ENCODE data around the gene ACVR1. TPM values are rescaled to one million over a fixed set of nuclear protein-coding genes. Genes with fewer than 3 reads are reported as not detected.

The ACVR1 gene
- total and polyA plus RNA-seq, 3 donors from 2014 or later: 10.3 to 15.3 (median 14.9) TPM

GRCh38 chr2:157897106-157897971, 21.2 kb upstream of the ACVR1 start:
- no peaks in the 10 kb centered on the region for H3K4me1 ChIP-seq
- no peaks in the 10 kb centered on the region for H3K27me3 ChIP-seq
- no peak for TF ChIP-seq CTCF (IDR thresholded peaks at IDR 0.05)
- TF ChIP-seq POLR2A (IDR thresholded peaks at IDR 0.05): no peak
- DNase-seq: no peak
- intact Hi-C loops (cut with DNase I; ENCODE audit: low total_unique reads): no loop called here
- H3K9me3 ChIP-seq: no peaks in the 10 kb centered on the region
- WGBS, 2 donors: 90 to 92% methylated on average over 4 of the region's 4 CpGs
- no peak overlapping the region for H3K27ac ChIP-seq
- H3K4me3 ChIP-seq: no peak overlapping the region
- no peaks in the 10 kb centered on the region for H3K36me3 ChIP-seq (ENCODE audit: low read depth, missing control alignments)

GRCh38 chr2:157895531-157895930, 19.4 kb upstream of the ACVR1 start:
- no peaks in the 10 kb centered on the region for H3K4me1 ChIP-seq
- H3K27me3 ChIP-seq: no peaks in the 10 kb centered on the region
- WGBS, 2 donors: 96 to 100% methylated on average over 2 of the region's 2 CpGs
- DNase-seq: no peak
- no peaks in the 10 kb centered on the region for H3K36me3 ChIP-seq (ENCODE audit: low read depth, missing control alignments)
- intact Hi-C loops (cut with DNase I; ENCODE audit: low total_unique reads): no loop called here
- no peak overlapping the region for H3K4me3 ChIP-seq
- no peak overlapping the region for H3K27ac ChIP-seq
- no peak for TF ChIP-seq CTCF (IDR thresholded peaks at IDR 0.05)
- TF ChIP-seq POLR2A (IDR thresholded peaks at IDR 0.05): no peak
- no peaks in the 10 kb centered on the region for H3K9me3 ChIP-seq

GRCh38 chr2:157894694-157895435, 18.7 kb upstream of the ACVR1 start:
- WGBS, 2 donors: 86 to 90% methylated on average over 12 of the region's 12 CpGs
- no peaks in the 10 kb centered on the region for H3K9me3 ChIP-seq
- H3K4me3 ChIP-seq: no peak overlapping the region
- no peaks in the 10 kb centered on the region for H3K4me1 ChIP-seq
- intact Hi-C loops (cut with DNase I; ENCODE audit: low total_unique reads): no loop called here
- H3K27me3 ChIP-seq: no peaks in the 10 kb centered on the region
- no peaks in the 10 kb centered on the region for H3K36me3 ChIP-seq (ENCODE audit: low read depth, missing control alignments)
- no peak overlapping the region for H3K27ac ChIP-seq
- TF ChIP-seq CTCF (IDR thresholded peaks at IDR 0.05) (no peak), POLR2A (IDR thresholded peaks at IDR 0.05) (no peak)
- no peak for DNase-seq

- Histone ChIP-seq H3K27ac (no peak overlapping the region), H3K4me1 (no peaks in the 10 kb centered on the region), H3K36me3 (ENCODE audit: low read depth, missing control alignments) (no peaks in the 10 kb centered on the region), H3K9me3 (no peaks in the 10 kb centered on the region), H3K27me3 (no peaks in the 10 kb centered on the region), H3K4me3 (no peak overlapping the region)
- TF ChIP-seq CTCF (IDR thresholded peaks at IDR 0.05) (no peak), POLR2A (IDR thresholded peaks at IDR 0.05) (no peak)
- no peak for DNase-seq
- intact Hi-C loops (cut with DNase I; ENCODE audit: low total_unique reads): no loop called here
- WGBS, 2 donors: 70 to 73% methylated on average over 4 of the region's 4 CpGs
These were observed 17.5 kb upstream of the ACVR1 start for GRCh38 chr2:157893611-157894010.

Data from testis (tissue), 3 donors.